ENCODE data around the gene THAP7. TPM values are rescaled to one million over a fixed set of nuclear protein-coding genes. Genes with fewer than 3 reads are reported as not detected.
"Not testable (repeated sequence)": the region's sequence is repeated elsewhere in the genome, so short reads cannot be mapped to it uniquely, and the experiment has no call there.

THAP7 gene, protein sequence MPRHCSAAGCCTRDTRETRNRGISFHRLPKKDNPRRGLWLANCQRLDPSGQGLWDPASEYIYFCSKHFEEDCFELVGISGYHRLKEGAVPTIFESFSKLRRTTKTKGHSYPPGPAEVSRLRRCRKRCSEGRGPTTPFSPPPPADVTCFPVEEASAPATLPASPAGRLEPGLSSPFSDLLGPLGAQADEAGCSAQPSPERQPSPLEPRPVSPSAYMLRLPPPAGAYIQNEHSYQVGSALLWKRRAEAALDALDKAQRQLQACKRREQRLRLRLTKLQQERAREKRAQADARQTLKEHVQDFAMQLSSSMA
- total RNA-seq: 30.9 and 31.8 TPM in 2 replicates

DNA sequence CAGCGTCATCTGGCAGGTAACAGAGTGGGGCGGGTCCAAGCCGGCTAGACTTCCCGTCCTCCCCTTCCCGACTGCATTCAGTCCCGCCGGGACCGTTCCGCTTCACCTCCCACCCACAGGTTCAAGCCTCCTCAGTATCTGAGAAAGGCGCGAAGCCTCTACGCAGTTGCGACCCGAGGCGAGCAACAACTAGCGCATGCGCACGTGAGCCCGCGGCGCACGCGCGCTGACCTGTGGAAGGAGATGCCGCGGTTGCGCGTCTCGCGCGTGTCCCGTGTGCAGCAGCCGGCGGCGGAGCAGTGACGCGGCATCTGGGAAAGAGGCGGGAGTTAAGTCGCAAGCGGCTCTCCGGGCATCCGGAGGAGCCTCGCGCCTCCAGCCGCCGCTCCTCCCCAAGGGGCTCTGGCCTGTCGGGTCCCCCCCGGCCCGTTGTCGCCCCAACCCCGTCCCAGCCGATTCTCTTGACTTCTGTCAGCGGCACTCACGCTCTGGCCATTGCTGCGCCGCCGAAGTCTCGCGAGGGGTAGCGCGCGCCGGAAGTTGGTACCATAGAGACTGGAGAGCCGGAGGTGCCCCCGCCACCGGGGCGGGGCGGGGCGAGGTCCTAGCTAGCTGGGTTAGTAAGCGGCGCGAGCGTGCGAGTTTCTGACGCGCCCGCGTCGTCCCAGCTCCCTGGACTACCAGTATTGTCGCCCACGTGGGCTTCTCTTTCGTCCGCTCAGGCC is at the start of gene THAP7:
TSS of gene THAP7 (minus strand) at position 518 of the 725 bp plus-strand sequence. CDS start at position 311, 207 bp downstream.
- intact Hi-C loops (cut with micrococcal nuclease): loop anchor here (1.0 to 10.0 kb wide), 4 partner anchors 13 to 643 kb away; partner anchors contain the start of genes LZTR1, PI4KA and SDF2L1

DNA sequence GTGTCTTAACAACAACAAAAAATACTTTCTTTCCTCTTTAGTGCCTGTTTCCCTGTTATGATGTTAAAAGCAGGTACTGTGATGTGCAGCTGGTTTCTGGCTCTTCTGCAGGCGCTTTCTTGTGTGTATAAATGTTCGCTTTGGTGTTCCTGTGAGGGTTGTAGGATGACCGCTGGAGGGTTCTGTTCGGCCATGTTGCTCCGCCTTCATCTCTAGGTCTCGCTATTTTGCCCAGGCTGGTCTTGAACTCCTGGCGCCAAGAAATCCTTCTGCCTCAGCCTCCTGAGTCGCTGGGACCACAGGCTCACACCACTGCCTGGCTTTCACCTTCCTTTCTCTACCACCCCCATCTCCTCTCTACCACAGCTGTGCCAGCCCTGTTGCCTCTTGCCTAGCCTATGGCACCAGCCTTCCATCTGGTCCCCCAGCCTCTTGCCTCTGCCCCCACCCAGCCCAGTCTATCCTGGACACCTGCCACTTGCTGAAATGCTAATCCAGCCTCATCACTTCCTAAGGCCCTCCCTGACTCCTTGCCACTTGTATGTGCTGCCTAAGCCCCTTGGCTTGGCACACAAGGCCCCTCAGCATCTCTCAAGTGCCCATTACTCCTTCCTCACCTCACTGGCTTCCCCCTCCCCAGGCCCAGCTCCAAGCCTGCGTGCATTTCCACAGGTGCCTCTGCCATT is 49.4 kb upstream of the THAP7 start:
- intact Hi-C loops (cut with micrococcal nuclease): no loop called here

DNA sequence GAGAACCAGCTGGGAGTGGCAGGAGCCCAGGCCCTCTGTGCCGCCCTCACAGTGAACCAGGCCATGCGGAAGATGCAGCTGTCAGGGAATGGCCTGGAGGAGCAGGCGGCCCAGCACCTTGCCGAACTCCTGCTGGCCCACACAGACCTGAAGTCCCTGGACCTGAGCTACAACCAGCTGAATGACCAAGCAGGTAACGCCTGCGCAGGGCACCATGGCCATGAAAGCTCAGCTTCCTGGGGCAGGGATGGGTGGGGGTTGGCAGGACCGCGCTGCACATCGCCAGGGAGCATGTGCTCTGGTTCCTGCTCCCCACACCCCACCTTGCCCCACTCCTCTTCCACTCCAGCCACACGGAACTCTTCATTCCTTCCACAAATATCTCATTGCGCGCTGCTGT is 47.0 kb upstream of the THAP7 start:
- intact Hi-C loops (cut with micrococcal nuclease): not testable (repeated sequence)

DNA sequence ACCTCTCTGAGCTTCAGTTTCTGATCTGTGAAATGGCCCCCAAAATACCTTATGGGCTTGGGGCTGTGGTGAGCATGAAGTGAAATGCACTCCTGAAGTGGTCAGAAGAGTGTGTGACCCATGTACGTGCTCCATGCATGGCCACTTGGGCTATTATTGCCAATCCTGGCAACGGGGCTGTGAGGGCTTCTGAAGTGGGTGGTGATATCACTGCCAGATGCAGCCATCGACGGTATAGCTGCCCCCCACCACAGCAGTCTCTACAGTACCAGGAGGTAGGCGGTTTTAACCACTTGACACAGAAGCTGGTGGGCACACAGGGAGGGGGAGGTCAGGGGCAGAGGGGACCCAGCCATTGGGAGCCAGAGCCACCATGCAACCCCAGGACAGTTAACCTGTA is 46.5 kb upstream of the THAP7 start:
- intact Hi-C loops (cut with micrococcal nuclease): not testable (repeated sequence)

DNA sequence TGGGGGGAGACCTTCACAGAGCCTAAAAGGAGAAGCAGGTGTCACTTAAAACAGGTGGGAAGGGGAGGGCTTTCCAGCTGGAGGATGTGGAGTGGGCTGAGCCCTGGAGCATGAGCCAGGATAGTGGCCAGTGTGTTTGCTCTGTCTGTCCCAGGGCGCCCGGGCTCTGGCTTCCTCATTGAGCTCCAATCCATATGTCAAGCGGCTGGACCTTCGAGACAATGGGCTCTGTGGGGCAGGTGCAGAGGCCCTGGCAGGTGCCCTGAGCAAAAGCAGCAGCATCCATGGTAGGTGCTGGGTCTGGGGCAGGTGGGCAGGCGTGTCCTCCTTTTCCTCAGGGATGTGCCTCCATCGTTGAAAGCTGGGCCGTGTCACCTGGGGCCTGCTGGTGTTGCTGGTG is 45.8 kb upstream of the THAP7 start:
- intact Hi-C loops (cut with micrococcal nuclease): no loop called here

DNA sequence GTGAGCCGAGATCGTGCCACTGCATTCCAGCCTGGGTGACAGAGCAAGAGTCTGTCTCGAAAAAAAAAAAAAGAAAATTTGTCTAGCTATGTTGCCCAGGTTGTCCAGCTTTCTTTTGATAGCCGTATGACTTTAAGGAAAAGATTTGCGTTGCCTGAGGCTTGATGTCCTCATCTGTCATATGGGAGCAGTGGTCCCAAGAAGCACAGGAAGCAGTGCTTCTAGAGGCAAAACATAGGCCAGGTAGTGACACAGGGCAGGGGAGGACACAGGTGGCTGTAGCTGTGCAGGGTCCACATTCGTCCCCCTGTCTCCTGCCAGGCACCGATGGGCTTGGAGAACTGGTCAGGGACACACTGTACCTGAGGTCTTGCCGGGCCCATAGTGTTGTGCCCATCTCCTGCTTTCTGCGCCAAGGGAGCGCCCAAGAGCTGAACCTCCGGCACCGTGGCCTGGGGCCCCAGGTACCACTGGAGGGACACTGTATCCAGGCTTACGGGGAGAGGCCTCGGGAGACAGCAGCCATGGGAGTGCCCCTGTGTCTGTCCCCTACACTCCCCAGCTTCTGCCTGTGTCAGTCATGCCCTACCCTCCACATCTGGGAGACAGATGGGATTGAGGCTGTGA is 45.2 kb upstream of the THAP7 start:
- intact Hi-C loops (cut with micrococcal nuclease): no loop called here

DNA sequence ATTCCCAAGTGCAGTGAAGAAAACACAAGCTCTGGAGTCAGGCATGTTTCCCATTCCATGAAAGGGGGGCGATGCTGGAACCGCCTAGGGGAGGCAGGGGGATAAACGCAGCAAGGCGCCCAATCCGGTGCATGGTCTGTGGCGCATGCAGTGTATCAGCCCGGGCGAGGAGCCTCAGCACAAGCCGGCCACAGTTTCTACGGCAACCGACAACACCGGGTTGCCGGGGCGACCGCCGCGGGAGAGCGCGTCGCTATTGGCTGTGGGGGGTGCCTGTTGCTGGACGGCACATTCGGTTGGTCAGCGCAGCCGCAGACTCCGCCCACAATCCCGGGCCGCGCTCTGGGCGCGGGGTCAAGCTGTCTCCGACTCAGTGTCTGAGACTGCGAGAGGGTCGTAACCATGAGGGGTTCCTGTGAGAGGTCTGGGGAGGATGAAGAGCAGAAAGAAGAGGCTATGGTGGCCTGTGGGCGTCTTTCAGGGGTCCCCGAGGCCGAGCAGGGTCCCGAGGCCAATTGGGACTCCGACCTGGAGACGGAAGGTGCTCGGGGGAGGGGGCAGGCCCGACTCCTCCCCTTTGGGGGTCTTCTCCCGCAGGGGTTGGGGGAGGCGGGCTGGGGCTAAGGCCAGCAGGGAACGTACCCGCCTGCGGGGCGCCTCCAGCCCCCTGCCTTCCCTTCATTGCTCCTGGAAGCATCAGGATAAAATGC is 43.8 kb upstream of the THAP7 start, which contains the start of gene LRRC74B:
TSS of gene LRRC74B (plus strand) at position 362 of the 710 bp plus-strand sequence. CDS start at position 403, 41 bp downstream.
- intact Hi-C loops (cut with micrococcal nuclease): no loop called here

DNA sequence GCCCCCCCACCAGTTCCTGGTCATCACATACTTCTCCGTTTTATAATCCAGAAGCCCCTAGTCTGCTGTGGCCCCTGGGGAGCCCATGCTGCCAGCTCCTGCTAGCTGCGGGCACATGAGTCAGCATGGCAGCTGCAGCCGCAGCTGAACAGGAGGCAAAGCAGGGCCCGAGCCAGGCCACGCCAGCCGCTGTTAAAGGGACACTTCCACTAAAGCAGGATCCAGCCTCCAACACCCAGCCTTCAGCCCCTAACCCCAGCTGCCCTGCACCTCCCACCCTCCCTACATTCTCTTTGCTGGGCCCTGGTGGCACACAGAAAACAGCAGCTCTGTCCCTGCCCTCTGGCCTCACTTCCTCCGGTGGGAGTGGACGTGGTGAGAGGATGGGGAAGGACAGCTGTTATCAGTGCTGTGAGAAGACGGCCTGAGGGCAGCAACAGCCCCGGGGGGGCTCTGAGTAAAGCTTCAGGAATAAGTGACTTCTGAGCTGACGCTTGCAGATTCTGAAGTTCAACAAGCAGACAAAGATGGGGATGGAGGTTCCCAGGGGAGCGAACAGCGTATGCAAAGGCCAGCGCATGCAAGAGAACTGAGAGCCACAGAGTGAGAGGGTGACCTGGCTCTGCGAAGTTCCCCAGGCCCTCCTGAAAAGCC is 43.1 kb upstream of the THAP7 start:
- intact Hi-C loops (cut with micrococcal nuclease): no loop called here

DNA sequence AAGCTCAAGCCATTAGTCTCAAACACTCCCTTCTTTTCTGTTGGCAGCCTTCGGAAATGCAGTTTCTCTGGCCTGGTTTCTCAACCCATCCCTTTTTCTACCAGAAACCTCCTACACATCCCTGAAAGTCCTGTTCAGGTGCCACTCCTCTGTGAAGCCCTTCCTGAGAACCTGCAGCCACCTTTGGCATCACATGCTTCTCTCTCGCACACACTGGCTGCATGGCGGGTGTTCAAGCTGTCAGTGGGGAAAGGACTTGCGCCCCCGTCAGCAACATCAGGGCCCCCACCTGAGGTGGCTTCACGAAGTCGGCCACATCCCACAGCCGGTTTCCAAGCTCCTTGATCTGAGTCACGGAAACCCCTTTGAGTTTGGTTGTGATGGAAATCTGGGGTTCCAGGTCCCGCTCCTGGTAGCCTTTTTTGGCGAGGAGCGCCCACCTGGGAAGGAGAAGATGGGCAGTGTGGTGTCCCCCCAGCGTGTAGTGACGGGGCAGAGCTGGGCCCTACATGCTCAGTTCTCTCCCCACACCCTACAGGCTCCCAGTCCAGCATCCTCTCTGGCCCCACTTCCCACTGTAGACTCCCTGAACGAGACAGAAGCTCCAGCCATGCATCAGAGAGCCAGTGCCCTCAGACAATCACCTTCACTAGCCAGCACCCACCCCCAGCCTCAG is 42.1 kb upstream of the THAP7 start:
- intact Hi-C loops (cut with micrococcal nuclease): no loop called here

DNA sequence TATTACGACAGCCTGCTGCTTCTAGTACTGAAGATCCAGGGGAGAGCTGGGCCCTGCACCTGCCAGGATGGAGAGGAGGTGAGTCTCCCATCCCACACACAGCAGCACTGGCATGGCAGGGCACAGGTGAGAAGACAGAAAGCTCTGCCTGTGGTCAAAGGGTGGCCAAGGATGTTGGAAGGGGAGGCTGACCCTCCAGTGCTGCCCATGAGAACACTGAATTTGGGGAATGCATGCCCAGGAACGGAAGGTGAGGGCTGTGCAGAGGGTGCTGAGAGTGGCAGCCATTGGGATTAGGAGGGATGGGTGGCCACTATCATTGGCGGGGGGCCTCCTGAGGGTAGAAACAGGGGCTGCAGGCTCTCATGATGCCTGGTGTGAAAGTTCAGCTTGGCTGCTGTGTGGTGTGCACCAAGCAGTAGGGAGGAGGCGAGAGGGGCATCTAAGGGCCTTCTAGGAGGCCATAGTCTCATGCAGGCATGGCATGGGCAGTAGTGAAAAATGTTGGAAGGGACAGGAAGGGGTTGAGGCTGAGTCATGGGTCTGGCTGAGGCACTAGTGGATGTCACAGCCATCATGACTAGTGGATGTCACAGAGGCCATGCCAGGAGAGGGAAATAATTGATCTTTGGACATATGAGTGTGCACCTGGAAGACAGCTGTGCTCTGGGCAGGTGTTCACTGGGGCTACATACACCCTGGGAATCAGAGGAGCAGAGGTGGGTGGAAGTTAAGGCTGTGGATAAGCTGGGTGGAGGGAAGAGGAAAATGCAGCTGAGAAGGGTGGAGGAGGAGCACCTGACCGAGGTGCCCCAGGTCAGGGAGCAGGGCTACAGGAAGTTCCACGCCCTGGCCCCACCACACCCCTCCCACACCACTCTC is 41.3 kb upstream of the THAP7 start:
- intact Hi-C loops (cut with micrococcal nuclease): no loop called here

DNA sequence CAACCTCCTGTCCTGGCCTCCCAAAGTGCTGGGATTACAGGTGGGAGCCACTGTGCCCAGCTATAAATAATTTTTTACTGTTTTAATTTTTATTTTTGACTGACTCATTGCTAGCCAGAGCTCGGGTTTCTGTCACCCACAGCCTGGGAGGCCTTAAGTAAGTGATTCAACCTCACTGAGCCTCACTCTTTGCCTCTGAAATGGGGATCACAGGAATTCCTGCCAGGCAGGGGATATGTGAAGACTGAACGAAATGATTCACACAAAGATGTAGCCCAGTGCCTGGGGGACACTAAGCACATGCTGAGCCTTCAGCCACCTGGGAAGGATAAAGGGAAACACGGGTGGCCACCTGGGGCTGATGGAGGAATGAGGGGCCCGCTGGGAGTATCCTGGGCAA is 40.0 kb upstream of the THAP7 start:
- intact Hi-C loops (cut with micrococcal nuclease): no loop called here

DNA sequence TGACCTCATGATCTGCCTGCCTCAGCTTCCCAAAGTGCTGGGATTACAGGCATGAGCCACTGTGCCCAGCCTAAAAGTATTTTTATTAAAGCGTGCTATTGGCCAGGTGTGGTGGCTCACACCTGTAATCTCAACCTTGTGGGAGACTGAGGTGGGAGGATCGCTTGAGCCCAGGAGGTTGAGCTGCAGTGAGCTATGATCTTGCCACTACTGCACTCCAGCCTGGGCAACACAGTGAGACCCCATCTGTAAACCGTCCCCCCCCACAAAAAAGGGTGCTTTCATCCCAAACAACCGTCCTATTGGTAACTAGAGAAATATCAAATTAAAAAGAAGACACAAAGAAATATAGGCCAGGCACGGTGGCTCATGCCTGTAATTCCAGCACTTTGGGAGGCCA is 37.2 kb upstream of the THAP7 start:
- intact Hi-C loops (cut with micrococcal nuclease): not testable (repeated sequence)

DNA sequence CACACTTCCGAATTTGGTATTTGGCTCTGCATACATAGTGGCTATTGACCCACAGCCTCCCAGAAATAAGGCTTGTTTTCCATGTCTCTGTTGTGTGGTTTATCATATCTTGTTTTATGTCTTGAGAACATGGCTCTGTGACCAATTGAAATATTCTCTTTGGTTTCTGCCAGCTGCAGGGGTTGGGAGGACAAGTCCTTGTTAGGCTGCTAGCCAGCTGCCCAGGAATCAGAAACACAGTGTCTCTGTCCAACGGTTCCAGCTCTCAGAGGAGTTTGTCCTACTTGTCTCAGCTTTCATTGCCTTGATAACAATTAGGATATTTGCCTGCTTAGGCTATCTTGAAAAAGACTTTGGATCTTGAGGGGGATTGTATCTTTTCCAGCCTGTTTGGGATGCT is 36.5 kb upstream of the THAP7 start:
- intact Hi-C loops (cut with micrococcal nuclease): no loop called here

DNA sequence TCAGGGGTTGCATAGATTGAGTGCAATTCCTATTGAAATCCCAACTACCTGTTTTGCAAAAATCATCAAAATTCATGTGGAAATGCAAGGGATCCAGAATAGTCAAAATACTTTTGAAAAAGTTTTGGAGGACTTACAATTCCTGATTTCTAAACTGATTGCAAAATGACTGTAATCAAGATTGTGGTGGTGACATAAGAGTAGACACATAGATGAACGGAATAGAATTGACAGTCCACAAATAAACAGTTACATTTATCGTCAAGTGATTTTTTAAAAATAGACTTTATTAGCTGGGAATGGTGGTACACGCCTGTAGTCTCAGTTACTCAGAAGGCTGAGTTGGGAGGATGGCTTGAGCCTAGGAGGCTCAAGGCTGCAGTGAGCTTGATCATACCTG is 33.1 kb upstream of the THAP7 start:
- intact Hi-C loops (cut with micrococcal nuclease): no loop called here

DNA sequence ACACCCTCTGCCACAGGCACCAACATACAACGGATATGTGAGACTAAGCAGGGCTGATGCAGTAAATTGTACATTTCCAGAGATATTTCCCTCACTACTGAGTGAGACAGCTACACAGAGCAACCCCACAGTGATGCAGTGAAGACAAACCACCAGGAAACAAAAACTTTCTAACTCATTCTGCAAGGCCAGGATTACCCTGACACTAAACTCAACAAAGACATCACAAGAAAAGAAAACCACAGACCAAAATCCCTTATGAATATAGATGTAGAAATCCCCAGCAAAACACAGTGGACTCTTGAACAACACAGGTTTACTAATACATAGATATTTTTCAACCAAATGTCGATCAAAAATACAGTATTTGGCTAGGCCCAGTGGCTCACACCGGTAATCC is 32.0 kb upstream of the THAP7 start:
- intact Hi-C loops (cut with micrococcal nuclease): no loop called here

DNA sequence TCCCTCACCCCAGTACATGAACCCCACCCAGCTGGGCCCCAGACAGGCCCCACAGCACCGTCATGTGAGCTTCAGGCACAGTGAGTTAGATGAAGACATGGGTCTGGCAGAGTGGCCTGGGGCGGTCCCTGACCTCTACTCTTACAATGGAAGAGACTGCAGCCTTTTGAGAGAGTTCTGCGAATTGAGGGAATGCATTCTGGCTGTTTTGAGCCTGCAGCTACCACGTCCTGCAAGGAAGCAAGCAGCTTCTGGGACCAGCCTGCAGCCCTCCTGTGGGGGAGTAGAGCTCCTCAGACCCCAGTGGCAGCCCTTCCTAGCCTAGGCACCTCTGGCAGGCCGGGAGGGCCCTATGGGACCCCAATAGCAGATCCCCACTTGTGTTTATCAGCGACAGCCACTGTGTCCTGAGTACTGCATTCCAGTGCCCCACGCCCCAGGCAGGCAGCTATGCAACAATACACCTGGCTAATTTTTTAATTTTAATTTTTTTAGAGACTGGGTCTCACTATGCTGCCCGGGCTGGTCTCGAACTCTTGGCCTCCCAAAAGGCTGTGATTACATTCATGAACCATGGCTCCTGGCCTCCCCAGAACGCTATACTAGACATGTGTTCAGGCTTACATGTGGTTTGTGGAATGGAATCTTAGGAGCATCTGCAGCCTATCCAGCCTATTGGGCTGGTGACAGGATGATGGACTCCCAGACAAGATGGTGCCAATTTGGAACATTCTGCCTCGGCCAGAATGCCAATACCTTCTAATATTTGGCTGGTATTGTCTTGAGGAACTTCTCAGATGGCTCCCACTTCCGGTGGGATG is 31.2 kb upstream of the THAP7 start:
- intact Hi-C loops (cut with micrococcal nuclease): no loop called here

DNA sequence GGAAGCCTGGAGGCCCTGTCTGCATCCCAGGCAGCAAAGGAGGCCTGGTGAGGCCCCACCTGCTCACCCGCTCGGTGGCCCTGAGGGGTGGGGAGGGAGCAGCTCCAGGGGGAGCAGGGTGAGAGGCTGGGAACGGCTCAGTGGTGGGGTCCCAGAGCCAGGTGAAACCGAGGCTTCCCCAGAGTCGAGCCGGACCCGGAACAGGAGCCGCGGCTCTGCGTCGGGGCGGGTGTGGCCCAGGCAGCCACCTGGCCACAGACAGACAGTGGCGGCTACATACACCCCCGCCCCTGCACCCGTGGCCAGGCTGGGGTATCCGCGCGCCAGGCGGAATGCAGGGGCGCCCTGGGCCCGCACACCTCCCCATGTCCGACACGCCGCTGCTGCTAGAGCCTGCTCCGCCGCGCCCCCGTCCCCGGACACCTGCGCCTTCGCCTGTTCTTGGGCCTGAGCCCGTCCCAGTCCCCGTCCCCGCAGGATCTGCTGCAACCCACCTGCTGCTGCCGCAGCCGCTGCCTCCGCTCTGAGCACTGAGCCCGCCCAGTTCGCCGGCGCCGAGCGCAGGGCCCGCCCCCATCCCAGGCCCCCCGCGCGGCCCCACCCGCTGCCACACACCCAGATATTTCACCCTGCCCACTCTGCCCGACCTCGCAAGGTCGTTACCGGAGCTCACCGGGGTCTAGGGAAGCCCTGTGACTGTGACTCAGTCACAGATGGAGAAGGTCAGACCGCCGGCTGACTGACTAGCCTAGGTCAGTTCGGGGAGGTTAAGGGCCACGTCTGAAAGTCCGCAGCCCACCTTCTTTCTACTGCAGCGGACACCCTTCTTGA is 30.3 kb upstream of the THAP7 start, which contains the start of gene SLC7A4:
TSS of gene SLC7A4 (minus strand) at position 525 of the 831 bp plus-strand sequence. CDS start 749 bp downstream, outside the sequence.
- intact Hi-C loops (cut with micrococcal nuclease): no loop called here
